GM23338 (cell line): ENCODE measurements around the gene ERCC5.

ENCODE experiments used
- CREB1 ChIP-seq: fragments of 250-450 bp; sonication (Bioruptor Pico); IDR thresholded peaks from 2 replicates; pipeline ENCODE4 v1.5.0; 2020; ENCODE audit warnings: low read depth, mild to moderate bottlenecking, moderate library complexity
- CTCF ChIP-seq, 2 experiments: fragments of 200-600 bp in 1 of 2; sonication (generic) in 1 of 2; conservative IDR thresholded peaks; 2 replicates each; pipeline versions ENCODE4 v1.5.1 to v1.6.1; 2016 to 2017; ENCODE audit warnings: antibody characterized with exemption in 2 of 2, low read depth in 2 of 2, mild to moderate bottlenecking in 2 of 2, moderate library complexity in 1 of 2
- ETS1 ChIP-seq: IDR thresholded peaks from 2 replicates; pipeline ENCODE4 v1.6.1; 2016; ENCODE audit warnings: antibody characterized with exemption
- EZH2 ChIP-seq: fragments of 200-600 bp; sonication (generic); IDR thresholded peaks from one replicate; pipeline ENCODE4 v1.8.0; 2017; ENCODE audit warnings: antibody characterized with exemption, mild to moderate bottlenecking, low read depth; ENCODE audit not compliant: unreplicated experiment
- EZH2phosphoT487 ChIP-seq: fragments of 200-600 bp; sonication (generic); IDR thresholded peaks from one replicate; pipeline ENCODE4 v1.8.1; 2018; ENCODE audit warnings: antibody characterized with exemption; ENCODE audit not compliant: unreplicated experiment
- POLR2AphosphoS5 ChIP-seq: IDR thresholded peaks from 2 replicates; pipeline ENCODE4 v1.6.1; 2016; ENCODE audit warnings: antibody characterized with exemption, low read depth
- REST ChIP-seq: IDR thresholded peaks from one replicate; pipeline ENCODE4 v1.6.1; 2018; ENCODE audit warnings: antibody characterized with exemption; ENCODE audit not compliant: unreplicated experiment

GRCh38 chr13:102904408-102904862, 58.6 kb downstream of the ERCC5 start:
- TF ChIP-seq CTCF (conservative IDR thresholded peaks at IDR 0.05; ENCODE audit: low read depth in 2 of 2) (no peak), REST (no peak), EZH2 (no peak), EZH2phosphoT487 (no peak), CREB1 (CRISPR knock-in tag) (no peak), ETS1 (no peak), POLR2AphosphoS5 (no peak)
